ENCODE measurements around the gene CCDC74B. TPM values are rescaled to one million over a fixed set of nuclear protein-coding genes. Genes with fewer than 3 reads are reported as not detected.
"Not testable (repeated sequence)": the region's sequence is repeated elsewhere in the genome, so short reads cannot be mapped to it uniquely, and the experiment has no call there.

CCDC74B gene
- total and polyA plus RNA-seq, 4 experiments from 2014 or later, result 0.12 to 0.30 TPM; not detected in 2

DNA sequence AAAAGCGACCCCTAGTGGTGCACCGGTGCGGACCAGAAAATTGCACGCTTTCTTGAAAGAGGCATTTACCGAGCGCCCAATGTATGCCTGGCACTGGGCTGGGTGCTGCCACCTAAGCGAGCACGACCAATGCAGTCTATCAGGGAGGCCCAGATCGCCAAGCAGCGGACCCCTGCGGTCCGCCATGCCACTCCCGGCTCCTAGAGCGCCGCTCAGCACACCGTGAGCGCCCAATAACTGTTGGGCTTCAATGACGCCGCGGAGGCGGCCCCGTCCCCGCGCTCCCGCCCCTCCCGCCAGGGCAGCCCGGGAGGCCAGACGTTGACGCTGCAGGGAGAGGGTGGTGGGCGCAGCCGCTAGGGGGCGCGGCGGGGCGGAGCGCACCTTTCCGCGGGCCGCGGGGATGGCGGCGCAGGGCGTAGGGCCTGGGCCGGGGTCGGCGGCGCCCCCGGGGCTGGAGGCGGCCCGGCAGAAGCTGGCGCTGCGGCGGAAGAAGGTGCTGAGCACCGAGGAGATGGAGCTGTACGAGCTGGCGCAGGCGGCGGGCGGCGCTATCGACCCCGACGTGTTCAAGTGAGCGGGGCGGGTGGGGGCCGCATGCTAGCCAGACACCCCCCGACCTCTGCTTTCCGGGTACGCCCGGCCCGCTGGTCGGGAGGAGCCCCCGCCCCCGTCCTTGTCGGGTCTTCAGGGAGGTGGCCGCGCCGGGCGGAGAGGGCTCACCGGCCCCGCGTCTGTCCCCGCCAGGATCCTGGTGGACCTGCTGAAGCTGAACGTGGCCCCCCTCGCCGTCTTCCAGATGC, 37.2 kb upstream of the CCDC74B start, which contains the start of gene MZT2B:
MZT2B (plus strand) TSS at position 383 of the 803 bp plus-strand sequence; CDS start at position 404, 21 bp downstream.
- peak within 1 kb of the TSS; percentile 94 to 98 (median 96) for H3K27ac Mint-ChIP-seq
- not testable (repeated sequence) for H3K9me3 Mint-ChIP-seq; H3K9me3 ChIP-seq (ENCODE audit: control insufficient read depth in 1 of 2, low read length in 2 of 2); H3K36me3 Mint-ChIP-seq; H3K36me3 ChIP-seq (ENCODE audit: insufficient read depth, low read length); H3K27me3 Mint-ChIP-seq; H3K27me3 ChIP-seq (ENCODE audit: insufficient read depth, low read length)
- ChIA-PET POLR2A (ENCODE audit: partially characterized antibody) (interaction anchor here (0.5 to 5.1 kb wide), 12 partner anchors 14 to 1345 kb away, joined by 3 to 98 read pairs (median 3); partner anchors contain the start of genes CCDC74A and IMP4), CTCF (ENCODE audit: partially characterized antibody) (interaction anchor here (0.8 to 2.4 kb wide), 6 partner anchors 149 to 1311 kb away, joined by 3 to 32 read pairs (median 5); partner anchors contain the start of genes IMP4 and MZT2A)
- DNase-seq, result peak; percentile 90 to 94 (median 93)
- Histone ChIP-seq H3K27ac (ENCODE audit: low read depth, low read length) (peak within 1 kb of the TSS; percentile 90), H3K4me1 (ENCODE audit: insufficient read depth, low read length) (peaks cover 28% of the 10 kb centered on the region), H3K4me3 (ENCODE audit: low read length in 2 of 2) (peak within 1 kb of the TSS; percentile 81 to 97)
- intact Hi-C loops (cut with micrococcal nuclease), result loop anchor here (1.0 to 5.0 kb wide), 6 partner anchors 37 to 1311 kb away; partner anchors contain the start of genes CCDC74B, IMP4, MZT2A and PLEKHB2
- H3K4me1 Mint-ChIP-seq, result peaks cover 11 to 47% (median 23%) of the 10 kb centered on the region in 4 donors
- peak within 1 kb of the TSS; percentile 90 to 97 (median 91) for H3K4me3 Mint-ChIP-seq

DNA sequence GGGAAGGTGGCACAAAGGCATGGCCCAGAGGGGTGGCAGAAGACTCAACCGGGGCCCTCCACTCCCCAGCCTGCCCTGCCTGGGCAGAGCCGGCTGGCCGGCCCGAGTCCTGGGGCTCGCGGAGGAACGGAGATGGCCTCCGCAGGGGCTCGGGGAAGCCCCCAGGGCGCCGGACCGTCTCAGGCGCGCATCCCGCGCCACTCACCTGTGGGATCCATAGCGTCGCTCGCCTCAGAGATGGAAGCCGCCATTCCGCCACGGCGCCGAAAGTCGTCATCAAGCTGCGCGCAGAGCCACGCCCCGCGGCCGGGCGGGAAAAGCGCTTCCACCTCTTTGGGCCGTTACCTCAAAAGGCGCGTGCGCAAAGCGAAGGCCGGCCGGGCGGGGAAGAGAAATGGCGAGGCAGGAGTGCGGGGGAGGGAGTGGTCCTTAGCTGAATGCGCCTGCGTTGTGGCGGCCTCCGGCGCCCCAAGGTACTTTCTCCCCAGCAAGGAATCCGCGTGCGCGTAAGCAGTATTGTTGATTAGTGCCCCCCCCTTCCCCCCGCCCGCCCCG, 36.5 kb upstream of the CCDC74B start, which contains the start of gene SMPD4:
SMPD4 (minus strand) TSS at position 278 of the 555 bp plus-strand sequence. CDS start 5,010 bp downstream, outside the sequence.
- Mint-ChIP-seq H3K4me3 (peak within 1 kb of the TSS; percentile 90 to 97 (median 91)), H3K4me1 (peaks cover 11 to 47% (median 23%) of the 10 kb centered on the region in 4 donors), H3K9me3 (no peaks in the 10 kb centered on the region), H3K27ac (peak within 1 kb of the TSS; percentile 94 to 98 (median 96)), H3K36me3 (peaks cover under 1 to 9% of the 10 kb centered on the region in 2 donors), H3K27me3 (no peaks in the 10 kb centered on the region)
- ChIA-PET CTCF (ENCODE audit: partially characterized antibody) (interaction anchor here (0.8 to 2.4 kb wide), 8 partner anchors 150 to 1311 kb away, joined by 3 to 32 read pairs (median 3); partner anchors contain the start of genes IMP4 and MZT2A), POLR2A (ENCODE audit: partially characterized antibody) (interaction anchor here (0.7 to 5.1 kb wide), 11 partner anchors 11 to 1312 kb away, joined by 3 to 98 read pairs (median 3); partner anchors contain the start of gene IMP4)
- no peaks in the 10 kb centered on the region for H3K9me3 ChIP-seq (ENCODE audit: control insufficient read depth in 1 of 2, low read length in 2 of 2)
- intact Hi-C loops (cut with micrococcal nuclease), result loop anchor here (1.0 to 5.0 kb wide), 6 partner anchors 37 to 1311 kb away; partner anchors contain the start of genes CCDC74B, IMP4, MZT2A and PLEKHB2
- DNase-seq, result peak; percentile 97 to 98 (median 98)
- peaks cover 28% of the 10 kb centered on the region for H3K4me1 ChIP-seq (ENCODE audit: insufficient read depth, low read length)
- no peaks in the 10 kb centered on the region for H3K27me3 ChIP-seq (ENCODE audit: insufficient read depth, low read length)
- H3K4me3 ChIP-seq (ENCODE audit: low read length in 2 of 2), result peak within 1 kb of the TSS; percentile 81 to 97
- no peaks in the 10 kb centered on the region for H3K36me3 ChIP-seq (ENCODE audit: insufficient read depth, low read length)
- H3K27ac ChIP-seq (ENCODE audit: low read depth, low read length), result peak within 1 kb of the TSS; percentile 90

DNA sequence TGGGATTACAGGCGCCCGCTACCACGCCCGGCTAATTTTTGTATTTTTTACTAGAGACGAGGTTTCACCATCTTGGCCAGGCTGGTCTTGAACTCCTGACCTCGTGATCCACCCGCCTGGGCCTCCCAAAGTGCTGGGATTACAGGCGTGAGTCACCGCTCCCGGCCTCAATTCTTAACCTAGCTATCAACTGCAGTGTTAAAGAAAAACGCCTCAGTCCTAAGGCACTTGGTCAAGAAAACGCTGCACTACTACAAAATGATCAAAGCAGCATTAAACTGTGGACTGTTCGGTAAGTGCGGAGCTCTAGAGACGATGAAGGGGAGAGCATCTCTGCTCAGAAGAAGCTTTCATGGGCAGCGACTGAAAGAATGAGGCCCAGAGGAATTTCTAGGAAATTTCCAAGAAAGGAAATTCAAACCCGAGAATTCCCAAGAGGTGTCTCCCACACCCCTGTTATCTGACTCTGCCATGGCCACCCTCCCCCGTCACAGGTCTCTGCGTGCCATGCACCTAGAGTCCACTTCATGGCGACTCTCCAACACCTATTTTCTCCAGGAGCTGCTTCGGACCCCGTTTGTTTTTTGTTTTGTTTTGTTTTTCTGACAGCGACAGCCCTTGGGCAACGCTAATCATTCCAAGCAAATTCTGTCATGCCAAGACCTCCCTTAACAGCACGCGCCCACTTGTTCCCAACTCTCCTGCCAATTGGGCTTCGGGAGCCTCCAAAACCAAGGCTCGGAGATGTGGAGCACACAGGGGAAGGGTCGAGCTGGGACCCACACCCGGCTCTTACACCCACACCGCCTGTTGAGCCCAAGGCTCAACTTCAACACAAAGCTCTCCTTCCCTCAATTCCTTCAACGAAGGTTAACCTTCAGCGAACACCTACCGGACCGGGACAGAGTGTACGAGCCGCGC, 35.8 kb upstream of the CCDC74B start:
- peaks cover 28% of the 10 kb centered on the region for H3K4me1 ChIP-seq (ENCODE audit: insufficient read depth, low read length)
- not testable (repeated sequence) for H3K27me3 Mint-ChIP-seq
- CTCF ChIA-PET (ENCODE audit: partially characterized antibody), result interaction anchor here (0.8 to 2.4 kb wide), 8 partner anchors 150 to 1312 kb away, joined by 3 to 32 read pairs (median 3); partner anchors contain the start of genes IMP4 and MZT2A

DNA sequence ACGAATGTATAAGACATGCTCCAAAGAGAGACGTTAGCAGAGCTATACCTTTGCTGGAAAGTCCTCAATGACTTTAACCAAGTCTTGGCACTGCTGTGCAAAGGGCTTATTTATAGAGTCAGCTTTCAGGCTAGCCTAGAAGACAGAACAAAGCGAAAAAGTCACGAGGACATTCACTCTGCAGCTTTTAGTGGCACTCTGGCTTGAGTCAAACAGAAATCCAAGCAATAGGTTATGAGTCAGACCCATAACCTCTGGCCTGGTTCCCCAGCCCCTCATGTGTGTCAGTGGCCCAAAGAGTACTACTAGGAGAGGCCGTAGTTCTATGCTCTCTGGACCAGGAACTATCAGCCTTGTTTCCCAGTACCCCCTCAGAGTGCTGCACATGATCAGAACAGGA, 30.0 kb upstream of the CCDC74B start:
- H3K27me3 Mint-ChIP-seq; intact Hi-C loops (cut with micrococcal nuclease); H3K9me3 ChIP-seq (ENCODE audit: control insufficient read depth in 1 of 2, low read length in 2 of 2); CTCF ChIA-PET (ENCODE audit: partially characterized antibody); H3K27me3 ChIP-seq (ENCODE audit: insufficient read depth, low read length); H3K4me1 ChIP-seq (ENCODE audit: insufficient read depth, low read length); H3K9me3 Mint-ChIP-seq; H3K4me3 ChIP-seq (ENCODE audit: low read length in 2 of 2); DNase-seq; H3K27ac ChIP-seq (ENCODE audit: low read depth, low read length); H3K27ac Mint-ChIP-seq; POLR2A ChIA-PET (ENCODE audit: partially characterized antibody): not testable (repeated sequence)
- H3K36me3 Mint-ChIP-seq, result peaks cover 29 to 51% of the 10 kb centered on the region in 2 donors
- H3K36me3 ChIP-seq (ENCODE audit: insufficient read depth, low read length), result peaks cover 20% of the 10 kb centered on the region
- peak overlapping the region in 1 of 8 donors; percentile 15 for H3K4me3 Mint-ChIP-seq
- H3K4me1 Mint-ChIP-seq, result peaks cover 5 to 11% (median 10%) of the 10 kb centered on the region in 4 donors

More for the DNA sequence above, 35.8 kb upstream of the CCDC74B start:
- H3K9me3 Mint-ChIP-seq; H3K9me3 ChIP-seq (ENCODE audit: control insufficient read depth in 1 of 2, low read length in 2 of 2); H3K27me3 ChIP-seq (ENCODE audit: insufficient read depth, low read length); DNase-seq; H3K36me3 ChIP-seq (ENCODE audit: insufficient read depth, low read length): not testable (repeated sequence)
- Histone ChIP-seq H3K4me3 (ENCODE audit: low read length in 2 of 2) (peak overlapping the region; percentile 73 to 97), H3K27ac (ENCODE audit: low read depth, low read length) (peak overlapping the region; percentile 90)
- H3K4me3 Mint-ChIP-seq, result peak overlapping the region; percentile 90 to 97 (median 91)
- peaks cover 9 to 45% (median 25%) of the 10 kb centered on the region in 4 donors for H3K4me1 Mint-ChIP-seq
- H3K36me3 Mint-ChIP-seq, result peaks cover 5 to 14% of the 10 kb centered on the region in 2 donors
- POLR2A ChIA-PET (ENCODE audit: partially characterized antibody), result interaction anchor here (0.9 to 5.1 kb wide), 7 partner anchors 10 to 1313 kb away, joined by 3 to 98 read pairs (median 4); partner anchors contain the start of gene IMP4
- peak overlapping the region; percentile 94 to 98 (median 96) for H3K27ac Mint-ChIP-seq
- intact Hi-C loops (cut with micrococcal nuclease), result loop anchor here (1.0 to 5.0 kb wide), 6 partner anchors 36 to 1312 kb away; partner anchors contain the start of genes CCDC74B, IMP4, MZT2A and PLEKHB2

DNA sequence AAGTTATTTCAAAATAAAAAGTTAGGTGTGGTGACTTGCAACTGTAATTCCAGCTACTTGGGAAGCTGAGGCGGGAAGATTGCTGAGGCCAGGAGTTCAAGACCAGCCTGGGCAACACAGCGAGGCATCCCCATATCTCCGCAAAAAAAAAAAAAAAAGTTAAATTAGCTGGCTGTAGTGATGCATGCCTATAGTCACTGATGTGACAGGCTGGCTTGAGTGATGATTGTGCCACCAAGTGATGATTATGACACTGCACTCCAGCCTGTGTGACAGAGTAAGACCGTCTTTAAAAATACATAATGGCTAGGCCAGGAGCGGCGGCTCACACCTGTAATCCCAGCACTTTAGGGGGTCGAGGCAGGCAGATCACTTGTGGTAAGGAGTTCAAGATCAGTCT, 25.0 kb upstream of the CCDC74B start:
- Mint-ChIP-seq H3K4me3 (no peak overlapping the region), H3K27ac (no peak overlapping the region)
- peaks cover 39% of the 10 kb centered on the region for H3K36me3 ChIP-seq (ENCODE audit: insufficient read depth, low read length)

DNA sequence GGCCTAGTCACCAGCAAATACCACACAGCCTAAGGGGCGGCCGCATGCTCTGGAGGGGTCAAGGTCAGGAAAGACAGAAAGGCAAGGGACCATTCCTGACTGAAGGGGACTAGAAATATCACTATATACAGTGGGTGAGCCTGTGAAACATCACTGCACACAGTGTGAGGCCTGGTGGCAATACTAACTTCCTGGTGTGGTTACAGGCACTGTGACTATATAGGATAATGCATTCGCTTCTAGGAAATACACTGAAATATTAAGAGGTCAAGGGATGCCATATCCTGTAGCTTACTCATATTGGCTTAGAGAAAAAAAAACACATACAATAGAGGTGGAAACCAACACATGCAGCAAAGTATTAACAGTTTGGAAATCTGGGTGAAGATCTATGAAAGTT, 24.3 kb upstream of the CCDC74B start:
- H3K4me3 ChIP-seq (ENCODE audit: low read length in 2 of 2); H3K27ac Mint-ChIP-seq; DNase-seq; H3K9me3 ChIP-seq (ENCODE audit: control insufficient read depth in 1 of 2, low read length in 2 of 2); H3K4me3 Mint-ChIP-seq; intact Hi-C loops (cut with micrococcal nuclease); H3K4me1 ChIP-seq (ENCODE audit: insufficient read depth, low read length); H3K27me3 Mint-ChIP-seq; H3K4me1 Mint-ChIP-seq; H3K27ac ChIP-seq (ENCODE audit: low read depth, low read length); POLR2A ChIA-PET (ENCODE audit: partially characterized antibody); CTCF ChIA-PET (ENCODE audit: partially characterized antibody); H3K27me3 ChIP-seq (ENCODE audit: insufficient read depth, low read length); H3K9me3 Mint-ChIP-seq: not testable (repeated sequence)
- H3K36me3 Mint-ChIP-seq, result peaks cover 46 to 63% of the 10 kb centered on the region in 2 donors
- H3K36me3 ChIP-seq (ENCODE audit: insufficient read depth, low read length), result peaks cover 39% of the 10 kb centered on the region

More for the DNA sequence above, 25.0 kb upstream of the CCDC74B start:
- no peak for DNase-seq
- intact Hi-C loops (cut with micrococcal nuclease), result no loop called here
- Mint-ChIP-seq H3K27me3 (no peaks in the 10 kb centered on the region), H3K36me3 (peaks cover 42 to 64% of the 10 kb centered on the region in 2 donors), H3K4me1 (no peaks in the 10 kb centered on the region), H3K9me3 (no peaks in the 10 kb centered on the region)
- H3K27ac ChIP-seq (ENCODE audit: low read depth, low read length), result no peak overlapping the region
- H3K4me3 ChIP-seq (ENCODE audit: low read length in 2 of 2), result no peak overlapping the region
- ChIA-PET CTCF (ENCODE audit: partially characterized antibody) (no interaction called here), POLR2A (ENCODE audit: partially characterized antibody) (interaction anchor here (1.1 kb wide), 1 partner anchor 11 kb away, joined by 3 read pairs; no protein-coding TSS in a partner anchor)
- no peaks in the 10 kb centered on the region for H3K4me1 ChIP-seq (ENCODE audit: insufficient read depth, low read length)
- no peaks in the 10 kb centered on the region for H3K9me3 ChIP-seq (ENCODE audit: control insufficient read depth in 1 of 2, low read length in 2 of 2)
- no peaks in the 10 kb centered on the region for H3K27me3 ChIP-seq (ENCODE audit: insufficient read depth, low read length)

All from CD4-positive, alpha-beta memory T cell (primary cell).